Smooth muscle cell (in vitro differentiated cells): ENCODE results near the gene ADCY7. TPM values are rescaled to one million over a fixed set of nuclear protein-coding genes. Genes with fewer than 3 reads are reported as not detected.

Experiments used
- DNase-seq: peaks from one replicate; lab custom pipeline; 2025; ENCODE audit not compliant: unreplicated experiment; lab: John Stamatoyannopoulos, UW
- H2AFZ ChIP-seq: fragments of 200-600 bp; sonication (generic); 2 replicates; pipeline ENCODE4 v1.6.0; 2016; ENCODE audit warnings: antibody characterized with exemption, low read depth, mild to moderate bottlenecking
- H3F3A ChIP-seq: fragments of 200-600 bp; sonication (generic); 2 replicates; pipeline ENCODE4 v1.6.0; 2017; ENCODE audit warnings: antibody characterized with exemption, low read depth
- H3K27ac ChIP-seq: fragments of 200-600 bp; sonication (generic); 2 replicates; pipeline ENCODE4 v1.5.1; 2016; ENCODE audit warnings: low read depth, mild to moderate bottlenecking
- H3K27me3 ChIP-seq: fragments of 200-600 bp; sonication (generic); 2 replicates; pipeline ENCODE4 v1.6.1; 2016; ENCODE audit warnings: low read depth, mild to moderate bottlenecking
- H3K36me3 ChIP-seq: fragments of 200-600 bp; sonication (generic); 2 replicates; pipeline ENCODE4 v1.5.1; 2016; ENCODE audit warnings: low read depth
- H3K4me1 ChIP-seq: fragments of 200-600 bp; sonication (generic); 2 replicates; pipeline ENCODE4 v1.5.1; 2016; ENCODE audit warnings: low read depth
- H3K4me2 ChIP-seq: fragments of 200-600 bp; sonication (generic); 2 replicates; pipeline ENCODE4 v1.6.0; 2016; ENCODE audit warnings: mild to moderate bottlenecking
- H3K4me3 ChIP-seq: fragments of 200-600 bp; sonication (generic); 2 replicates; pipeline ENCODE4 v1.5.1; 2016; ENCODE audit warnings: mild to moderate bottlenecking
- H3K79me2 ChIP-seq: fragments of 200-600 bp; sonication (generic); 2 replicates; pipeline ENCODE4 v1.6.0; 2016; ENCODE audit warnings: low read depth, mild to moderate bottlenecking
- H3K9ac ChIP-seq: fragments of 200-600 bp; sonication (generic); 2 replicates; pipeline ENCODE4 v1.6.0; 2016; ENCODE audit warnings: low read depth
- H3K9me3 ChIP-seq: fragments of 200-600 bp; sonication (generic); replicated peaks from 2 replicates; pipeline ENCODE4 v1.5.1; 2016; ENCODE audit warnings: low read depth
- H4K20me1 ChIP-seq: fragments of 200-600 bp; sonication (generic); 2 replicates; pipeline ENCODE4 v1.6.0; 2016; ENCODE audit warnings: low read depth
- CTCF ChIP-seq: fragments of 200-600 bp; sonication (generic); IDR thresholded peaks from 2 replicates; pipeline ENCODE4 v1.5.1; 2017; ENCODE audit warnings: borderline replicate concordance, mild to moderate bottlenecking, antibody characterized with exemption; ENCODE audit not compliant: insufficient read depth, poor library complexity, severe bottlenecking
- WGBS: methylation state at CpG from one replicate; pipeline ENCODE4 v1.1.7; 2016; ENCODE audit warnings: low lambda C conversion rate; 5-methylcytosine and 5-hydroxymethylcytosine counted together
- polyA plus RNA-seq: library from polyadenylated mRNA; unstranded; fragments of >200 nt; fragmentation: Nextera tagmentation; extraction: Ambion mirVana; gene quantifications from 2 replicates; pipeline ENCODE4 v1.2.1, GENCODE V29; 2016
- total RNA-seq: library from RNA; depleted of rRNA; stranded (reverse); fragments of >200 nt; gene quantifications from 2 replicates; pipeline ENCODE4 v1.2.3, GENCODE V29; 2014

Gene ADCY7
- total and polyA plus RNA-seq, 2 experiments from 2014 or later, result 28.1 to 31.6 TPM

- no peak for TF ChIP-seq CTCF
- no peaks in the 10 kb centered on the region for H3F3A ChIP-seq
- peaks cover 12% of the 10 kb centered on the region for H3K79me2 ChIP-seq
- H3K27ac ChIP-seq, result no peak overlapping the region
- DNase-seq, result no peak
- H2AFZ ChIP-seq, result no peak overlapping the region
- H3K27me3 ChIP-seq, result no peaks in the 10 kb centered on the region
- H3K4me1 ChIP-seq, result no peaks in the 10 kb centered on the region
- no peaks in the 10 kb centered on the region for H3K9me3 ChIP-seq
- 93% methylated on average over 2 of the region's 2 CpGs for WGBS
- H3K36me3 ChIP-seq, result no peaks in the 10 kb centered on the region
- H4K20me1 ChIP-seq, result peaks cover 70% of the 10 kb centered on the region
- no peak overlapping the region for H3K4me2 ChIP-seq
- no peak overlapping the region for H3K9ac ChIP-seq
- no peak overlapping the region for H3K4me3 ChIP-seq
Measured at GRCh38 chr16:50273382-50273690, 7.0 kb downstream of the ADCY7 start.

- WGBS, result 83% methylated on average over 13 of the region's 13 CpGs
- H3K4me2 ChIP-seq, result no peak overlapping the region
- H3K9me3 ChIP-seq, result no peaks in the 10 kb centered on the region
- H2AFZ ChIP-seq, result no peak overlapping the region
- H3K4me3 ChIP-seq, result no peak overlapping the region
- no peaks in the 10 kb centered on the region for H3K36me3 ChIP-seq
- H3K79me2 ChIP-seq, result peaks cover 10% of the 10 kb centered on the region
- peaks cover 71% of the 10 kb centered on the region for H4K20me1 ChIP-seq
- no peak for DNase-seq
- H3K27me3 ChIP-seq, result no peaks in the 10 kb centered on the region
- no peak for TF ChIP-seq CTCF
- no peak overlapping the region for H3K9ac ChIP-seq
- H3F3A ChIP-seq, result no peaks in the 10 kb centered on the region
- H3K4me1 ChIP-seq, result no peaks in the 10 kb centered on the region
- H3K27ac ChIP-seq, result no peak overlapping the region
Measured at GRCh38 chr16:50273888-50274325, 7.6 kb downstream of the ADCY7 start.

- Histone ChIP-seq H2AFZ (no peak overlapping the region), H4K20me1 (peaks cover 77% of the 10 kb centered on the region), H3K4me2 (no peak overlapping the region), H3F3A (no peaks in the 10 kb centered on the region), H3K27ac (no peak overlapping the region), H3K9me3 (no peaks in the 10 kb centered on the region), H3K36me3 (no peaks in the 10 kb centered on the region), H3K9ac (no peak overlapping the region), H3K4me3 (no peak overlapping the region), H3K27me3 (no peaks in the 10 kb centered on the region), H3K4me1 (no peaks in the 10 kb centered on the region), H3K79me2 (peaks cover 9% of the 10 kb centered on the region)
- DNase-seq, result no peak
- 94% methylated on average over 14 of the region's 18 CpGs for WGBS
- TF ChIP-seq CTCF, result no peak
Measured at GRCh38 chr16:50274326-50275097, 8.2 kb downstream of the ADCY7 start.

GRCh38 chr16:50275098-50275415 lies 8.7 kb downstream of the ADCY7 start:
- no peaks in the 10 kb centered on the region for H3K9me3 ChIP-seq
- no peak overlapping the region for H3K27ac ChIP-seq
- peaks cover 9% of the 10 kb centered on the region for H3K79me2 ChIP-seq
- H3K9ac ChIP-seq, result no peak overlapping the region
- H2AFZ ChIP-seq, result no peak overlapping the region
- 96% methylated on average over 3 of the region's 3 CpGs for WGBS
- H3K36me3 ChIP-seq, result no peaks in the 10 kb centered on the region
- H3F3A ChIP-seq, result no peaks in the 10 kb centered on the region
- TF ChIP-seq CTCF, result no peak
- H3K27me3 ChIP-seq, result no peaks in the 10 kb centered on the region
- no peak overlapping the region for H3K4me2 ChIP-seq
- no peaks in the 10 kb centered on the region for H3K4me1 ChIP-seq
- peaks cover 77% of the 10 kb centered on the region for H4K20me1 ChIP-seq
- no peak for DNase-seq
- H3K4me3 ChIP-seq, result no peak overlapping the region
